Calu3 (cell line): Measurements from ENCODE around the gene ARGLU1. TPM values are rescaled to one million over a fixed set of nuclear protein-coding genes. Genes with fewer than 3 reads are reported as not detected.

Experiments
- BruUV-seq: library from RNA; stranded (reverse); fragments of 400-500 nt; replicated peaks from 2 replicates; lab custom pipeline; 2021; lab: Mats Ljungman, UMichigan
- CTCF ChIA-PET: fragments of 300-600 bp; sonication (Branson Sonifier 250); formaldehyde crosslinking; loops from one replicate; lab custom pipeline; 2022; ENCODE audit warnings: antibody characterized with exemption; lab: Charles Lee
- DNase-seq: peaks from one replicate; pipeline ENCODE4 v3.0.0; 2022
- H3K27ac Mint-ChIP-seq: one replicate; pipeline ENCODE4 v1.8.0; 2022; ENCODE audit warnings: mixed read lengths; ENCODE audit not compliant: unreplicated experiment
- H3K27me3 Mint-ChIP-seq: one replicate; pipeline ENCODE4 v1.8.0; 2022; ENCODE audit warnings: mixed read lengths; ENCODE audit not compliant: unreplicated experiment
- H3K36me3 Mint-ChIP-seq: one replicate; pipeline ENCODE4 v1.8.0; 2022; ENCODE audit warnings: mild to moderate bottlenecking, moderate library complexity, mixed read lengths; ENCODE audit not compliant: insufficient read depth, unreplicated experiment
- H3K4me1 Mint-ChIP-seq: one replicate; pipeline ENCODE4 v1.8.0; 2022; ENCODE audit warnings: mild to moderate bottlenecking, low read depth, mixed read lengths; ENCODE audit not compliant: unreplicated experiment
- H3K4me3 Mint-ChIP-seq: one replicate; pipeline ENCODE4 v1.8.0; 2022; ENCODE audit warnings: mild to moderate bottlenecking, low read depth, moderate library complexity, mixed read lengths; ENCODE audit not compliant: unreplicated experiment
- H3K9me3 Mint-ChIP-seq: one replicate; pipeline ENCODE4 v1.8.0; 2022; ENCODE audit warnings: low read depth, mixed read lengths; ENCODE audit not compliant: unreplicated experiment
- CTCF ChIP-seq: fragments of 200-600 bp; IDR thresholded peaks from one replicate; pipeline ENCODE4 v1.8.0; 2022; ENCODE audit warnings: antibody characterized with exemption; ENCODE audit not compliant: unreplicated experiment
- intact Hi-C: fragments of 100-400 bp; cut with micrococcal nuclease; formaldehyde crosslinking; loops from one replicate; pipeline ENCODE4 v1.10.0; 2022; ENCODE audit not compliant: unreplicated experiment
- total RNA-seq: library from RNA; stranded (reverse); gene quantifications from 2 replicates; pipeline ENCODE4 v1.2.3, GENCODE V29; 2022

ARGLU1 gene
- total RNA-seq, 1 experiment from 2014 or later = 28.8 TPM

GRCh38 chr13:106533943-106534638 lies 33.8 kb downstream of the ARGLU1 start:
- Mint-ChIP-seq H3K27me3 (no peaks in the 10 kb centered on the region), H3K27ac (no peak overlapping the region)

GRCh38 chr13:106533101-106533942 lies 34.6 kb downstream of the ARGLU1 start:
- CTCF ChIA-PET = no interaction called here
- no peaks in the 10 kb centered on the region for H3K27me3 Mint-ChIP-seq
- no peaks in the 10 kb centered on the region for H3K9me3 Mint-ChIP-seq
- intact Hi-C loops = loop anchor here (5.0 to 10.0 kb wide), 2 partner anchors 451 to 1959 kb away; no protein-coding TSS in a partner anchor
- peak; percentile 71 for DNase-seq
- H3K36me3 Mint-ChIP-seq = peaks cover 36% of the 10 kb centered on the region
- TF ChIP-seq CTCF = no peak
- no peaks in the 10 kb centered on the region for H3K4me1 Mint-ChIP-seq
- peak overlapping the region; percentile 79 for H3K4me3 Mint-ChIP-seq
- BruUV-seq = TSS peak; percentile 26
- no peak overlapping the region for H3K27ac Mint-ChIP-seq

More at GRCh38 chr13:106533943-106534638, 33.8 kb downstream of the ARGLU1 start:
- peak; percentile 17 for DNase-seq
- no peaks in the 10 kb centered on the region for H3K9me3 Mint-ChIP-seq
- intact Hi-C loops = loop anchor here (5.0 to 10.0 kb wide), 2 partner anchors 452 to 1959 kb away; no protein-coding TSS in a partner anchor
- H3K4me3 Mint-ChIP-seq = peak overlapping the region; percentile 79
- BruUV-seq = no TSS peak
- no peak for TF ChIP-seq CTCF
- no peaks in the 10 kb centered on the region for H3K4me1 Mint-ChIP-seq
- peaks cover 36% of the 10 kb centered on the region for H3K36me3 Mint-ChIP-seq
- CTCF ChIA-PET = no interaction called here

- Mint-ChIP-seq H3K4me3 (peak overlapping the region; percentile 79), H3K36me3 (peaks cover 32% of the 10 kb centered on the region), H3K9me3 (no peaks in the 10 kb centered on the region), H3K4me1 (no peaks in the 10 kb centered on the region), H3K27me3 (no peaks in the 10 kb centered on the region), H3K27ac (peak overlapping the region; percentile 50)
- CTCF ChIA-PET = no interaction called here
- intact Hi-C loops = loop anchor here (5.0 to 10.0 kb wide), 2 partner anchors 450 to 1958 kb away; no protein-coding TSS in a partner anchor
- TF ChIP-seq CTCF = no peak
- BruUV-seq = no TSS peak
- DNase-seq = no peak
These were observed 35.6 kb downstream of the ARGLU1 start for GRCh38 chr13:106532111-106532929.

GRCh38 chr13:106530980-106531481 lies 36.9 kb downstream of the ARGLU1 start:
- Mint-ChIP-seq H3K36me3 (peaks cover 26% of the 10 kb centered on the region), H3K4me1 (no peaks in the 10 kb centered on the region), H3K27me3 (no peaks in the 10 kb centered on the region), H3K27ac (peak overlapping the region; percentile 89), H3K4me3 (peak overlapping the region; percentile 79), H3K9me3 (no peaks in the 10 kb centered on the region)
- intact Hi-C loops = loop anchor here (5.0 to 10.0 kb wide), 2 partner anchors 449 to 1956 kb away; no protein-coding TSS in a partner anchor
- TF ChIP-seq CTCF = no peak
- BruUV-seq = TSS peak; percentile 93
- DNase-seq = no peak
- CTCF ChIA-PET = no interaction called here
